ENCODE results near the gene PLEKHD1. TPM values are rescaled to one million over a fixed set of nuclear protein-coding genes. Genes with fewer than 3 reads are reported as not detected.

Gene PLEKHD1
- total RNA-seq, 1 experiment from 2014 or later = 0.65 TPM

DNA sequence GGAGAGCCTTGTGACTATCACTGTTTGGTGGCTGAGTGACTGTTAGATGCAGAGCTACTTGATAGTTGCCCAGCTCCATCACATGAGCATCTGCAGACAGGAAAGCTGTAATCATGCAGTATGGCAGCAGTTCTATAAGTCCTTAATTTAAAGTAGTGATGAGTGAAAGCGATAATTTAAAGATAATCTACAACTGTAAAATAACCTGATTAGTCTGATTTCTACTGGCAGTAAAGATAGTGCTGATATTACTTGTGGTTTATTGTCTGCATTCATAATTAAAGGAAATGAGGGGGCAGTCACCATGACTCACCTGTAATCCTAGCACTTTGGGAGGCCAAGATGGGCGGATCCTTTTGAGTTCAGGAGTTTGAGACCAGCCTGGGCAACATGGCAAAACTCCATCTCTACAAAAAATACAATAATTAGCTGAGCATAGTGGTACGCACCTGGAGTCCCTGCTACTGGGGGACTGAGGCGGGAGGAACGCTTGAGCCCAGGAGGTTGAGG lies 41.2 kb upstream of the PLEKHD1 start:
- intact Hi-C loops (cut with micrococcal nuclease; ENCODE audit: unreplicated experiment) = no loop called here
- H3K4me2 ChIP-seq = no peak overlapping the region
- no peaks in the 10 kb centered on the region for H3K9me3 ChIP-seq (ENCODE audit: insufficient read depth, low read depth)
- H3K79me2 ChIP-seq (ENCODE audit: low read depth) = peaks cover 16% of the 10 kb centered on the region
- no peak overlapping the region for H3K27ac ChIP-seq
- H3F3A ChIP-seq (ENCODE audit: insufficient read depth, low read depth) = 0 out of 2 replicates have a peak, but pooled peaks cover 6% of the 10 kb centered on the region
- H3K36me3 ChIP-seq (ENCODE audit: low read depth) = peaks cover 17% of the 10 kb centered on the region; the same call in 1 of the 2 replicates
- POLR2A ChIA-PET (ENCODE audit: unreplicated experiment) = interaction anchor here (0.6 kb wide), 1 partner anchor 237 kb away, joined by 3 read pairs; no protein-coding TSS in a partner anchor
- no peaks in the 10 kb centered on the region for H3K27me3 ChIP-seq (ENCODE audit: insufficient read depth, low read depth)
- no peak overlapping the region for H2AFZ ChIP-seq
- DNase-seq = no peak
- H4K20me1 ChIP-seq (ENCODE audit: insufficient read depth) = peaks cover 3% of the 10 kb centered on the region; the same call in 1 of the 2 replicates
- no peak overlapping the region for H3K4me3 ChIP-seq
- CTCF ChIA-PET = no interaction called here
- TF ChIP-seq, protein P1, sequence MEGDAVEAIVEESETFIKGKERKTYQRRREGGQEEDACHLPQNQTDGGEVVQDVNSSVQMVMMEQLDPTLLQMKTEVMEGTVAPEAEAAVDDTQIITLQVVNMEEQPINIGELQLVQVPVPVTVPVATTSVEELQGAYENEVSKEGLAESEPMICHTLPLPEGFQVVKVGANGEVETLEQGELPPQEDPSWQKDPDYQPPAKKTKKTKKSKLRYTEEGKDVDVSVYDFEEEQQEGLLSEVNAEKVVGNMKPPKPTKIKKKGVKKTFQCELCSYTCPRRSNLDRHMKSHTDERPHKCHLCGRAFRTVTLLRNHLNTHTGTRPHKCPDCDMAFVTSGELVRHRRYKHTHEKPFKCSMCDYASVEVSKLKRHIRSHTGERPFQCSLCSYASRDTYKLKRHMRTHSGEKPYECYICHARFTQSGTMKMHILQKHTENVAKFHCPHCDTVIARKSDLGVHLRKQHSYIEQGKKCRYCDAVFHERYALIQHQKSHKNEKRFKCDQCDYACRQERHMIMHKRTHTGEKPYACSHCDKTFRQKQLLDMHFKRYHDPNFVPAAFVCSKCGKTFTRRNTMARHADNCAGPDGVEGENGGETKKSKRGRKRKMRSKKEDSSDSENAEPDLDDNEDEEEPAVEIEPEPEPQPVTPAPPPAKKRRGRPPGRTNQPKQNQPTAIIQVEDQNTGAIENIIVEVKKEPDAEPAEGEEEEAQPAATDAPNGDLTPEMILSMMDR (conservative IDR thresholded peaks at IDR 0.05) = no peak
- TF ChIP-seq EZH2 (IDR thresholded peaks at IDR 0.05; ENCODE audit: low read depth) = no peak
- H3K9me2 ChIP-seq (ENCODE audit: insufficient read depth) = no peaks in the 10 kb centered on the region
- no peaks in the 10 kb centered on the region for H3K4me1 ChIP-seq (replicated peaks; ENCODE audit: insufficient read depth)
- BruUV-seq (replicated peaks) = no TSS peak

DNA sequence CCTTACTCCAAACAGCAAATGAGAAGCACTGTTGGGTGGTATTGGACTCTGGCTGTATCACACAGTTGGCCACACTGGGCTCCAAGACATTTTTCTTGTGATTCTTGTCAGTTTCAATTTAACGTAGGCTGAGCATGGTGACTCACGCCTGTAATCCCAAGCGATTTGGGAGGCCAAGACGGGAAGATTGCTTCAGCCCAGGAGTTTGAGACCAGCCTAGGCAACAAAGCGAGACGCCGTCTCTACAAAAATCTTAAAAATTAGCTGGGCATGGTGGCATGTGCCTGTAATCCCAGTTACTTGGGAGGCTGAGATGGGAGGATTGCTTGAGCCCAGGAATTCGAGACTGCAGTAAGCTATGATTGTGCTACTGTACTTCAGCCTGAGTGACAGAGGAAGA lies 35.3 kb upstream of the PLEKHD1 start:
- intact Hi-C loops (cut with micrococcal nuclease; ENCODE audit: unreplicated experiment) = no loop called here
- POLR2A ChIA-PET (ENCODE audit: unreplicated experiment) = no interaction called here
- Histone ChIP-seq H3K27me3 (ENCODE audit: insufficient read depth, low read depth) (no peaks in the 10 kb centered on the region), H3K9me2 (ENCODE audit: insufficient read depth) (no peaks in the 10 kb centered on the region), H3K36me3 (ENCODE audit: low read depth) (no peaks in the 10 kb centered on the region; the same call in 1 of the 2 replicates), H3K4me1 (replicated peaks; ENCODE audit: insufficient read depth) (no peaks in the 10 kb centered on the region), H3F3A (ENCODE audit: insufficient read depth, low read depth) (0 out of 2 replicates have a peak, but pooled peaks cover 6% of the 10 kb centered on the region), H3K27ac (no peak overlapping the region), H3K4me2 (no peak overlapping the region), H3K9me3 (ENCODE audit: insufficient read depth, low read depth) (no peaks in the 10 kb centered on the region), H4K20me1 (ENCODE audit: insufficient read depth) (no peaks in the 10 kb centered on the region; the same call in 1 of the 2 replicates), H3K4me3 (no peak overlapping the region), H2AFZ (no peak overlapping the region), H3K79me2 (ENCODE audit: low read depth) (no peaks in the 10 kb centered on the region)
- CTCF ChIA-PET = interaction anchor here (0.6 kb wide), 2 partner anchors 43 to 574 kb away, joined by 3 to 10 read pairs; no protein-coding TSS in a partner anchor
- no peak for DNase-seq
- BruUV-seq (replicated peaks) = no TSS peak
- TF ChIP-seq, protein P1 (conservative IDR thresholded peaks at IDR 0.05) = no peak
- no peak for TF ChIP-seq EZH2 (IDR thresholded peaks at IDR 0.05; ENCODE audit: low read depth)

DNA sequence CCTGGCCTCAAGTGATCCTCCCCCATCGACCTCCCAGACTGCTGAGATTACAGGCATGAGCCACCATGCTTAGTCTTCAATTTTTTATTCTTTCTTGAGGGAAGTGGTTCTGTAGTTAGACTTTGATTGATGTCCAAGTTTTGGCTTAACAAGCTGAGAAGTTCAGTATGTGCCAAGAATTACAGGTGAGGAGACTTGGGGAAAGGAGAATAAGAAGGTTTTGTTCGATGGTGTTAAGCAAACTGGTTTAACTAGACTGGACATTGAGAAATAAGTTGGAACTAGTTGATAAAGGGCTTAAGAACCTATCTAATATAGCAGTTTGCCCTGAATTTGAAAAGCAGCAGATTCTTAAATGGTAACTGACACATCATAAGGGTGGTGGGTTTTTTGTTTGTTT lies 32.6 kb upstream of the PLEKHD1 start:
- no peaks in the 10 kb centered on the region for H3K9me3 ChIP-seq (ENCODE audit: insufficient read depth, low read depth)
- H3K27ac ChIP-seq = no peak overlapping the region
- H3K79me2 ChIP-seq (ENCODE audit: low read depth) = no peaks in the 10 kb centered on the region
- 0 out of 2 replicates have a peak, but pooled peaks cover 3% of the 10 kb centered on the region for H3F3A ChIP-seq (ENCODE audit: insufficient read depth, low read depth)
- TF ChIP-seq EZH2 (IDR thresholded peaks at IDR 0.05; ENCODE audit: low read depth) = no peak
- TF ChIP-seq, protein P1 (conservative IDR thresholded peaks at IDR 0.05) = no peak
- peaks cover 13% of the 10 kb centered on the region for H3K36me3 ChIP-seq (ENCODE audit: low read depth)
- no peaks in the 10 kb centered on the region for H3K9me2 ChIP-seq (ENCODE audit: insufficient read depth)
- intact Hi-C loops (cut with micrococcal nuclease; ENCODE audit: unreplicated experiment) = no loop called here
- CTCF ChIA-PET = no interaction called here
- H3K4me2 ChIP-seq = no peak overlapping the region
- BruUV-seq (replicated peaks) = no TSS peak
- peak in 1 of 2 experiments; percentile 80 for DNase-seq
- no peak overlapping the region for H3K4me3 ChIP-seq
- no peaks in the 10 kb centered on the region for H3K27me3 ChIP-seq (ENCODE audit: insufficient read depth, low read depth)
- H3K4me1 ChIP-seq (replicated peaks; ENCODE audit: insufficient read depth) = no peaks in the 10 kb centered on the region
- POLR2A ChIA-PET (ENCODE audit: unreplicated experiment) = no interaction called here
- H4K20me1 ChIP-seq (ENCODE audit: insufficient read depth) = no peaks in the 10 kb centered on the region; the same call in 1 of the 2 replicates
- H2AFZ ChIP-seq = no peak overlapping the region

All from PC-9 (cell line).